Activated CD4-positive, alpha-beta T cell treated with anti-CD3 and anti-CD28 coated beads, Interleukin-2, Interleukin-4, amounts not matched to agents 100 ng/mL and 50 ng/mL, durations not matched to agents 16 hours and 8 hours (primary cell): ENCODE data around the gene AOC2.

Experiments
- DNase-seq: peaks from one replicate; pipeline ENCODE4 v3.0.0-alpha.2; 2020; ENCODE audit warnings: low spot score

Gene AOC2, protein sequence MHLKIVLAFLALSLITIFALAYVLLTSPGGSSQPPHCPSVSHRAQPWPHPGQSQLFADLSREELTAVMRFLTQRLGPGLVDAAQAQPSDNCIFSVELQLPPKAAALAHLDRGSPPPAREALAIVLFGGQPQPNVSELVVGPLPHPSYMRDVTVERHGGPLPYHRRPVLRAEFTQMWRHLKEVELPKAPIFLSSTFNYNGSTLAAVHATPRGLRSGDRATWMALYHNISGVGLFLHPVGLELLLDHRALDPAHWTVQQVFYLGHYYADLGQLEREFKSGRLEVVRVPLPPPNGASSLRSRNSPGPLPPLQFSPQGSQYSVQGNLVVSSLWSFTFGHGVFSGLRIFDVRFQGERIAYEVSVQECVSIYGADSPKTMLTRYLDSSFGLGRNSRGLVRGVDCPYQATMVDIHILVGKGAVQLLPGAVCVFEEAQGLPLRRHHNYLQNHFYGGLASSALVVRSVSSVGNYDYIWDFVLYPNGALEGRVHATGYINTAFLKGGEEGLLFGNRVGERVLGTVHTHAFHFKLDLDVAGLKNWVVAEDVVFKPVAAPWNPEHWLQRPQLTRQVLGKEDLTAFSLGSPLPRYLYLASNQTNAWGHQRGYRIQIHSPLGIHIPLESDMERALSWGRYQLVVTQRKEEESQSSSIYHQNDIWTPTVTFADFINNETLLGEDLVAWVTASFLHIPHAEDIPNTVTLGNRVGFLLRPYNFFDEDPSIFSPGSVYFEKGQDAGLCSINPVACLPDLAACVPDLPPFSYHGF

GRCh38 chr17:42844271-42844670, at the start of gene AOC2:
TSS of gene AOC2 (plus strand) at chr17:42844580. CDS start at chr17:42844627, 47 bp downstream.
- no peak for DNase-seq

DNA sequence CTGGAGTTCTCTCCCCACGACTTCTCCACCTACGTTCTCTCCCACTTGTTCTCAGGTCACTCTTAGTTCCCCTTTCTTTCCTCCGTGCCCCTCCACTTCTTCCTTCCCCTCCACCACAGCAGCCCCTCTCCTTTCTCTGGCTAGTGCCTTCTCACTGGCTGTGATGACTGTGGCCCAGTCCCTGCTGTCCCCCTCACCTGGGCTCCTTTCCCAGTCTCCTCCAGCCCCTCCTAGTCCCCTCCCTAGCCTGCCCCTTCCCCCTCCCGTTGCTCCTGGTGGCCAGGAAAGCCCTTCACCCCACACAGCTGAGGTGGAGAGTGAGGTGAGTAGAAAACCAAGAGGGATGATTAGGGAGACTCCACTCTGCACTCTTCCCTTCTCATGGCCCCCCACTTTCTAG, 49.3 kb upstream of the AOC2 start:
- no peak for DNase-seq

DNA sequence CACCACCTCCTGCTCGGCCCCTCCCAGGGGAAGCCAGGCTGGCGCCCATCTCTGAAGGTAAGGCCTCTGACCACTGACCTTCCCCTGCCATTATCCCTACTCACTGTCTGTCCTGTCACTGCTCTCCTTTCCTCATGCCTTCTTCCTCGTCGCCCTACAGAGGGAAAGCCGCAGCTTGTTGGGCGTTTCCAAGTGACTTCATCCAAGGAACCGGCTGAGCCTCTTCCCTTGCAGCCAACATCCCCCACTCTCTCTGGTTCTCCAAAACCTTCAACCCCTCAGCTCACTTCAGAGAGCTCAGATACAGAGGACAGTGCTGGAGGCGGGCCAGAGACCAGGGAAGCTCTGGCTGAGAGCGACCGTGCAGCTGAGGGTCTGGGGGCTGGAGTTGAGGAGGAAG, 48.9 kb upstream of the AOC2 start:
- no peak for DNase-seq

GRCh38 chr17:42796066-42796758, 48.2 kb upstream of the AOC2 start:
- no peak for DNase-seq

- no peak for DNase-seq
Measured at GRCh38 chr17:42797067-42798007, 47.0 kb upstream of the AOC2 start.

GRCh38 chr17:42798011-42798382, 46.4 kb upstream of the AOC2 start:
- DNase-seq = no peak

GRCh38 chr17:42798383-42799380, 45.7 kb upstream of the AOC2 start, which contains the start of the genes CNTD1 and COA3:
TSS of gene CNTD1 (plus strand) at chr17:42798861. CDS start at chr17:42799068, 207 bp downstream.
TSS of gene COA3 (minus strand) at chr17:42798704. CDS start at chr17:42798681, 23 bp downstream.
- peak; percentile 87 for DNase-seq

DNA sequence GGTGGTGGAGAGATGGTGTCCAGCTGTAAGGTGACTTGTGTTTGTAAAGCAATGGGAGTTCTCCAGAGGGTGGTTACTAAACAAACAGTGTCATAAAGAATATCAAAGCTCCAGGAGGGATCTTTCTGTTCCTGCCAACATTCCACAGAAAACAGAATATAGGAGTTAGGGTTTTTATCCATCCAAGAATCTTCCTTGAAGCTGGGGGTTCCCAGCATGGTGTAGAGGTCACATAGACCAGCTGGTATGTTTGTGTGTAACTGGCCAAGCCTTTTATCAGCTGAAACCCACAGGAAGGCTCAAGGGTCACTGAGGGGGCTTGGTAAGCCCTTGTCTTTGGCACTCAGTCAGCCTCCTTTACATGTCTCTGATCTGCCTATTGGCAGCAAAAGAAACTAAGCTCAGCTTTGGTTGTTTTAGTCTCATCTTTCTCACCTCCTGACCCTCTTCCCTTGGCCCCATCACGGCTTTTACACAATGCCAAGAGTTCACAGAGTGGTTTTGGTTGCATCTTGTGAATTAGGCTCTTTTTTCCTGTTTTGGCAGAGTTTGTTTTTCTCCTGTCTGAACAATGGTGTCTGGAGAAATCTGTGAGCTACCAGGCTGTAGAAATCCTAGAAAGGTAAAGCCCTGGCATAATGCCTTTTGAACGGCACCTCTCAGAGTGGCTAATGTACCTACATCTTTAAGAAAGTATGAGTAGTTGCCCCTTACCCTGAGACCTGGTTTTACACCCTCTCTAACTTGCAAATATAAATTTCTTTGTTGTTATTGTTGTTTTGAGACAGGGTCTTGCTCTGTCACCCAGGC, 41.1 kb upstream of the AOC2 start:
- no peak for DNase-seq

- DNase-seq = no peak
Measured at GRCh38 chr17:42804918-42805367, 39.4 kb upstream of the AOC2 start.

GRCh38 chr17:42806249-42806648, 38.1 kb upstream of the AOC2 start:
- no peak for DNase-seq

- DNase-seq = no peak
Measured at GRCh38 chr17:42809250-42809649, 35.1 kb upstream of the AOC2 start.

DNA sequence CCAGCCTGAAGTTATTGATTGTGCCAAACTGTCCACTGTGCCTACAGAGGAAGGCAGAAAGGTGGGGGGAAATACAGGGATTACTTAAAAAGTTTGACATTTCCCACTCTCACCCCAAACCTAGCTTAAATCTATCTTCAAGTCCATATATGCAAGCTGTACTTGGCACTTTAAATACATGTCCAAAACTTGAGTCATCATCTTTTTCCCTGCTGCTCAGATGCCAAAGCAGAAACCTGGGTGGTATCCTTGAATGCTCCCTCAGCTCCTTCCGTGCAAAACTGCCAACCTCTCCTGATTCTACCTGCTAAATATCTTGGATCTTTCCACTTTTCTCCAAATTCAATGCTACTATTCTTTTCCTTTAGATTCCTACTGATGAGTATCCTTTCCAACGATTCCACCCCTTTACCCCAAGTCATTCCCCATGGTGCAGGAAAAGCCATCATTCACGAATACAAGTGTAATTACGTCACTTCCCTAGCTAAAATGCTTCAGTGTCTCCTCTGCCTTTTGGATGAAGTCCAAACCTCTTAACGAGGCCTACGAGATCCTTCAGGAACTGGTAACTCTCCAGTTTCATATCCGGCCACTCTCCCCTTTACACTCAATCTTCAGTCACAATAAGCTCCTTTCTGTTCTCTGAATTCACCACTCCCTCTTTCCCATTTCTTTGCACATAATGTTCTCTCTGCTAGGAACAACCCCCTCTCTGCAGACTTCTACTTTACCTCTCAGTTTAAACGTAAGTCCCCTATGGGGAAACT, 29.6 kb upstream of the AOC2 start:
- no peak for DNase-seq

GRCh38 chr17:42817866-42818265, 26.5 kb upstream of the AOC2 start:
- DNase-seq = no peak

DNA sequence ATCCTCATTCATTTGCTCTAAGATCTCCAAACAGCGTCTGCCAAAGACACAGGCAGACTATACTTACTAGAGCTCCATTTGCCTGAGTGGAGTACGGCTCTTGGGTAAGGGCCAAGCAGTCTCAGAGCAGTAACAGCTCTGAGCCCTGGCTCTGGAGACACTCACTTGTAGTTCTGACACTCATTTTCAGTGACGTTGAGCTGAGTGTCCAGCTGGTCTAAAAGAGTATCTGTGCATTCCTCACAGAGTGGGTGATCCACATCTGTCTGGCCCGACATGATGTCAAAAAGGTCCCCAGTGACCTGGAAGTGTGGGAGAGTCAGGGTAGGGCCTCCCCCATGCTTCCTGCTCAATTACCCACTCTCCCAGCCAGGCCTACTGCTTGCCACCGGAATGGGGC, 26.0 kb upstream of the AOC2 start:
- DNase-seq = no peak

DNA sequence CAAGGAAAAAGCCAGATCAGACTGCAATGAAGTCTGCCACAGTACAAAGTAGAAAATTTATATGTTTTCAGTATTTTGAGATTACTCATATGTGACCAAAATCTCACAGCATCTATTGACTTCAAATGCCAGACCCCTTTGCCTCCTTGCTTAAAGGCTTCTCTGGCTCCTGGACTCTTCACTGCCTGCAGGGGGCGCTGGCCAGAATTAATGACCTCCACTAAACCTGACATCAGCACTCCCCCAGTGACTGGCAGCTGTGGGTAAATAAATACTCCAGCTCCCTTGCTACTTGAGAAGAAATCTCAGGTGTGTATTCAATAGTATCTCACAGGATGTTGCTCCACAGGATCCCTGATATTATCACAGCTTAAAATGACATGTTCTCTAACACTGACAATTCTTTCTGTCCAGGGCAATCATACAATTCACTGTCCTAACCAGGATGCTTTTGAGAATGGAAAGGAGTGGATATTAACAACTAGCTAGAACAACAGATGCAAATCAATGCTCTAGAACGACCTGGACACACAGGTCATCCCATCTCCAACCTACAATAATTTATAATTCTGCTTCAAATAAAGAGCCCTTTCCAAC, 24.3 kb upstream of the AOC2 start:
- peak; percentile 70 for DNase-seq

GRCh38 chr17:42821176-42821575, 23.2 kb upstream of the AOC2 start:
- DNase-seq = no peak

DNA sequence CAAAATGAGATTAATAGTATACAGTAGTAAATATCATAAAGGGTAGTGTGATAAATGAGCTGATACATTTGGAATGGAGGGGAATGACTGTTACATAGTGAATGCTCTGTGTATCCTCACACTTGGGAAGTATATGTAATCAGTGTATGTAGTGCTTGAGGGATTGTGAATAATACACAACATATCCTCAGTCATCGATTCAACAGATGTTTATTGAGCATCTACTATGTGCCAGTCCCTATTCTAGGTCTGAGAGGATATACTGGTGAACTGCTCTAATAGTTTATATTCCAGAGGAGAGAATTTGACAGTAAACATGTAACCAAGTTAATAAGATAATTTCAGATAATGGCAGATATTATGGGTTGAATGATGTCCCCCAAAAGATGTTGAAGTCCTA, 16.9 kb upstream of the AOC2 start:
- DNase-seq = no peak

DNA sequence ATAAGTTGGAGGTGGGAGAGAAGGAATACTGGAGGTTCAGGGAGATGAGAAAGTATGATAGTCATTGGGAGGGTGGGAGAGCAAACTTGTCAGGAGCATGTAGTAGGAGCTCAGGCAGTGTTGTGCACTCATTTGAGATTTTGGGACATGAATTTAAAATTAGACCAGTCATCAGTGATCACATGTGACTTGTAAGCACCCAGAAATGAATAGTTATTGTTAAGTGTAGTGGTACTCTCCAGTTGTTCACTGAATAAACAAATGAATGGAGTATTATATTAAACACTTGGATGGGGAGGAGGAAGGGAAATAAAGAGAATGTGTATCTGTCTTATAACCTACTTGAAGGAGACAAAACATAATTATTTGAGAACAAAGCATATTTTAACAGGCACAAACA, 13.4 kb upstream of the AOC2 start:
- DNase-seq = no peak
